Epithelial cell of esophagus (primary cell): ENCODE results near the gene PLD6.

ENCODE experiments used
- DNase-seq: peaks from one replicate; pipeline ENCODE4 v3.0.0; 2010; ENCODE audit warnings: low read depth
- H3K4me3 ChIP-seq: 2 replicates; pipeline ENCODE4 v1.5.1; 2011; ENCODE audit warnings: mild to moderate bottlenecking, low read length, control low read depth
- TF ChIP-seq, protein P1 (sequence below): IDR thresholded peaks from 2 replicates; pipeline ENCODE4 v1.5.1; 2011; ENCODE audit warnings: low read depth, mild to moderate bottlenecking, low read length, control low read depth, inconsistent platforms; ENCODE audit not compliant: insufficient read depth; ENCODE audit errors: missing control alignments

Gene PLD6

GRCh38 chr17:17205368-17206123 is 587 bp downstream of the PLD6 start:
- DNase-seq, result peak; percentile 66
- TF ChIP-seq, protein P1, sequence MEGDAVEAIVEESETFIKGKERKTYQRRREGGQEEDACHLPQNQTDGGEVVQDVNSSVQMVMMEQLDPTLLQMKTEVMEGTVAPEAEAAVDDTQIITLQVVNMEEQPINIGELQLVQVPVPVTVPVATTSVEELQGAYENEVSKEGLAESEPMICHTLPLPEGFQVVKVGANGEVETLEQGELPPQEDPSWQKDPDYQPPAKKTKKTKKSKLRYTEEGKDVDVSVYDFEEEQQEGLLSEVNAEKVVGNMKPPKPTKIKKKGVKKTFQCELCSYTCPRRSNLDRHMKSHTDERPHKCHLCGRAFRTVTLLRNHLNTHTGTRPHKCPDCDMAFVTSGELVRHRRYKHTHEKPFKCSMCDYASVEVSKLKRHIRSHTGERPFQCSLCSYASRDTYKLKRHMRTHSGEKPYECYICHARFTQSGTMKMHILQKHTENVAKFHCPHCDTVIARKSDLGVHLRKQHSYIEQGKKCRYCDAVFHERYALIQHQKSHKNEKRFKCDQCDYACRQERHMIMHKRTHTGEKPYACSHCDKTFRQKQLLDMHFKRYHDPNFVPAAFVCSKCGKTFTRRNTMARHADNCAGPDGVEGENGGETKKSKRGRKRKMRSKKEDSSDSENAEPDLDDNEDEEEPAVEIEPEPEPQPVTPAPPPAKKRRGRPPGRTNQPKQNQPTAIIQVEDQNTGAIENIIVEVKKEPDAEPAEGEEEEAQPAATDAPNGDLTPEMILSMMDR, result no peak
- H3K4me3 ChIP-seq, result peak overlapping the region; percentile 62

DNA sequence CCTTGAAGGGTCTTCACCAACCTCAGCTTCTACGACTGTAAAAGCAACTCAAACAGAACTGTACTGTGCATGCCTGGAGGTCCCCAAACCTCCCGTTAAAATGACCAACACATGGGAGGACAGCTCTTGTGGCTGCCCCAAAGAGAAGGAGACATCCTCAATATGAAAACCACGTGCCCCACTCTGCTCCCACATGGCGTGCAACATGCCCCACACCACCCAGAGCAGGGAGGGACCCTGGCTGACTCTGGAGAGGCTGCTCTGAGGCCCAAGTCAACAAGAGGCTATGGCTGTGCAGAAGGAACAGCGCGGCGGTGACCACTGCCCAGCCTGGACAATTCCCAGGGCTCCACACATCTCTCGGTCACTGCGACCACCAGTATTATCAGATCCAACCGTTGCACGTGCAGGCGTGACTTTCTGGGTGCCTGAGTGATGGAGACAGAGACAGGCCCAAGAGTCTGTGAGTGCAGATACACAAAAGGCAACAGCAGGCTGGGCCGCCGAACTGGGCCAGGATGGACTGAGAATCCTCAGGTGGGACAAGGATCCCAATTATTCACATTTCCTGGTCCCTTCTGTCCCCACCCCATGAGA is 1.4 kb downstream of the PLD6 start:
- TF ChIP-seq, protein P1, result no peak
- H3K4me3 ChIP-seq, result peak overlapping the region; percentile 62
- no peak for DNase-seq

DNA sequence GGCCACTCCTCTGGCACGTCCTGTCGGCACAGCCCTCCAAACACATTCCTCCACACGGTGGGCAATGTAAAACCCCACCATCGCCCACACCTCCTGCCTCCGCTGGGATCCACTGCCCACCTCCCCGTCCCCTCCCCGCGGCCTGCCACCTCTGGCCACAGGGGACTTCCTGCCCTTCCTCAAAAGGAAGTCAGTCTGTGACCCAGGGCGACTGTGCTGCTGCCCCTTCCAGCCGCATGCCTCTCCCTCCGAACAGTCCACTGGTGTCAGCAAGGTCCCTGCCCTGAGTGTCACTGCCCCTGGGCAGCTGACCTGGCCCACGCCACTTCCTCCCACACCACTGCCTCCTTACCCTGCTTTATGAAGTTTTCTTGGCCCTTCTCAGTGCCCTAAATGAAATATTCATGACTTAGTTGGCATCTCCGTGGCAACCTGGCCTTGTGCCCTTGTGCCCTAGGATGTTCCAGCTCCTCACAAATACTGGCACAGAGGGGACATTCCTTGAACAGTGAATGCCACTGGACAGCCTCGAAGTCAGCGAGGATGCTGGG is 2.0 kb downstream of the PLD6 start:
- TF ChIP-seq, protein P1, result no peak
- DNase-seq, result no peak
- H3K4me3 ChIP-seq, result no peak overlapping the region

GRCh38 chr17:17203173-17203730 is 2.9 kb downstream of the PLD6 start:
- H3K4me3 ChIP-seq, result no peak overlapping the region
- no peak for DNase-seq
- TF ChIP-seq, protein P1, result no peak

DNA sequence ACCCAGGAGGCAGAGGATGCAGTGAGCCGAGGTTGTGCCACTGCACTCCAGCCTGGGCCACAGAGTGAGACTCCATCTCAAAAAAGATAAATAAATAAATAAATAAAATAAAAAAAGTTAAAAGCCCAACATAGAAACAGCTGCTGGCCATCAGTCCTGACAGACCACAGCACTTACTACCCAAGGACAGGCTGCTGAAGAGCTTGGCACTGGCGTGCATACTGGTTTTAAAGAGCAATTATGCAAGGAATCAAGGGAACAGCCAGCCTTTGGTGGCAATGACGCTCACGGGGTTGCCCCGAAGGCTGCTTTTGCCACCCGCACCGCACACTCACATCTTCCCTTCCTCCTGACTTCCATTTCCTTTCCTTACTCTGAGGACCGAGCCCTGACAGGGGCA is 4.2 kb downstream of the PLD6 start:
- H3K4me3 ChIP-seq, result no peak overlapping the region
- TF ChIP-seq, protein P1, result no peak
- DNase-seq, result no peak

DNA sequence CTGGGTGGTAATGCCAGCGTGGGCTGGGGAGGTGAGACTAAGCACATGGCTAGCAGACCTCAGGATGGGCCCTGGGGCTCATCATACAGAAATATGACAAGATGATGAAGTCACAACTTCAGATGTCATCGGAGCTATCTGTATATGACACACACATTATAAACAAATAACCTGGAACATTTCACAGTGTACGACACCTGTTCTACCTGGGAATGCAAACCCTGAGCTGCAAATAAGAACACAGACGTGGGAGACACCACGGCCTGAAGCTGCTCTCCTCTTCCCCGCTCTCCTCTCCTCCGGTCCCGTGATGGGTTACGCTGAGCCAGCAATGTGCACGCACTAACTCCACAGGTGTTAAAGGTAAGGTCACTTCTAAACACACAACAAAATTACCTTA is 4.9 kb downstream of the PLD6 start:
- TF ChIP-seq, protein P1, result no peak
- DNase-seq, result no peak

More for the DNA sequence above, 4.9 kb downstream of the PLD6 start:
- no peak overlapping the region for H3K4me3 ChIP-seq
